Skin epidermis (tissue), 12 donors: Measurements from ENCODE around the gene TAMALIN.

Experiments used
- H3K27ac ChIP-seq, 21 experiments: fragments of 200-600 bp; sonication (generic) in 11 of 21; one replicate each; pipeline ENCODE4 v1.5.0; 2020; ENCODE audit warnings: mild to moderate bottlenecking in 3 of 21, inconsistent platforms in 2 of 21, moderate library complexity in 2 of 21
- H3K4me3 ChIP-seq, 7 experiments: fragments of 200-600 bp; sonication (generic) in 2 of 7; one replicate each; pipeline ENCODE4 v1.5.0; 2020; ENCODE audit warnings: inconsistent platforms in 2 of 7, mild to moderate bottlenecking in 2 of 7, moderate library complexity in 1 of 7

Gene TAMALIN

DNA sequence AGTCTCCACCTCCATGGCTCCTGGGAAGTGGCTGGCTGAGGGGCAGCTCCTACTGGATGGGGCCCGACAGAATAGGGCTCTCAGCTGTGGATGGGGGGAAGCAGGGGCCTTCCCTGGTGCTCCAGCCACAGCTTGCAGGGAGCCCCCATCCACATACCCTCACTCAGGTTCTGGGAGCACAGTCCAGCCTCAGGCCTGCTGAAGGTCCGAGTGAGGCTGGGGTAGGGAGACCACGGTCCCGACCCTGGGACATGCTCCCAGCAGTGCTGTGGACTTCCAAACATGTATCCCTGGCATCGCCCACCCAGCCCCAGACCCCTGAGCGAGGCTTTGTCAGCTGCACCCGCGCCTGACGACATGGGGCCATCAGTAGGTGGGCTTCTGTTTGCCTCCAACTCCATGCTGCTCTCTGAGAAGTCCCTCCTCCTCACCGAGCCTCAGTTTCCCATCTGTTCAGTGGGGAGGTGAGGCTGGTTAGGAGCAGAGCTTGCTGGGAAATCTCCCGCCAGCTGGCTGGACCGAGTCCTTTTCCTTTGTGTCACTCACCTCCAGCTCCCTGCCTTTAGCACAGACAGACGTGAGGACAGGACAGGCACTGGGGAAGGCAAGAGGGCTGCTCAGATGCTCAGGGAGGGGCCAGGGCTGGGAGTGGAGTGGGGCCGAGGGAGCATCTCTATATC is 53.9 kb downstream of the TAMALIN start:
- Histone ChIP-seq H3K27ac (peak overlapping the region in 6 of 21 experiments; percentile 4 to 49 (median 30)), H3K4me3 (no peak overlapping the region)

DNA sequence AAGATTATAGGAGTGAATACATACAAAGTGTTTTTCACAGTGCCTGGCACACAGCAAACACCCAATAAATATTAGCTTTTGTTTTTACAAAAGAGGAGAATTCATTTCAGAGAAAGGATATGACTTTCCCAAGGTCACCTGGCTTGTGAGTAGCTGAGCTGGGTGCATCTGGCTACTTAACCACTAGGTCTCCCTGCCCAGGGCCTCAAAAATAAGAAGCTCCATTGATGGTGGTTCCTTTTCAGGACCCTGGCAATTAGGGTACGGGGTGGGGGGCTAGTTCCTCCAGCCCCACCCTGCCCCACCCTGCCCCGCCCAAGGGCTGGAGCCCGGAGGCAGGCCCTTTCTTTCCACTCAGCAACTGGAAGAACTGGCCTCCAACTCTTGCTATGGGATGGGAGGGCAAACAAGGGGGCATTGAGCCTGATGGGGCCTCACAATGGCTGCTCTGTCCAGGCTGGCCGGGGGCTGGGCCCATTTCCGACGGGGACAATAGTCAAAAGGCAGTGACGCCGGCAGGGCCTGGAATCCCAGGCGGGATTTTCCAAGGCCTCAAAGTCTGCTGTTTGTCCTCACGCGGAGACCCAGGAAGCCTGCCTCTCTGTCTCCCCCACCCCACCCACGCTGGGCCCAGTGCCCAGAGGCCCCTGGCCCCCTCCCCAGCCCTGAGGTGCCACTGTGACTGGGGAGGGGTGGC is 54.9 kb downstream of the TAMALIN start:
- Histone ChIP-seq H3K4me3 (no peak overlapping the region), H3K27ac (peak overlapping the region in 6 of 21 experiments; percentile 29 to 73 (median 62))

DNA sequence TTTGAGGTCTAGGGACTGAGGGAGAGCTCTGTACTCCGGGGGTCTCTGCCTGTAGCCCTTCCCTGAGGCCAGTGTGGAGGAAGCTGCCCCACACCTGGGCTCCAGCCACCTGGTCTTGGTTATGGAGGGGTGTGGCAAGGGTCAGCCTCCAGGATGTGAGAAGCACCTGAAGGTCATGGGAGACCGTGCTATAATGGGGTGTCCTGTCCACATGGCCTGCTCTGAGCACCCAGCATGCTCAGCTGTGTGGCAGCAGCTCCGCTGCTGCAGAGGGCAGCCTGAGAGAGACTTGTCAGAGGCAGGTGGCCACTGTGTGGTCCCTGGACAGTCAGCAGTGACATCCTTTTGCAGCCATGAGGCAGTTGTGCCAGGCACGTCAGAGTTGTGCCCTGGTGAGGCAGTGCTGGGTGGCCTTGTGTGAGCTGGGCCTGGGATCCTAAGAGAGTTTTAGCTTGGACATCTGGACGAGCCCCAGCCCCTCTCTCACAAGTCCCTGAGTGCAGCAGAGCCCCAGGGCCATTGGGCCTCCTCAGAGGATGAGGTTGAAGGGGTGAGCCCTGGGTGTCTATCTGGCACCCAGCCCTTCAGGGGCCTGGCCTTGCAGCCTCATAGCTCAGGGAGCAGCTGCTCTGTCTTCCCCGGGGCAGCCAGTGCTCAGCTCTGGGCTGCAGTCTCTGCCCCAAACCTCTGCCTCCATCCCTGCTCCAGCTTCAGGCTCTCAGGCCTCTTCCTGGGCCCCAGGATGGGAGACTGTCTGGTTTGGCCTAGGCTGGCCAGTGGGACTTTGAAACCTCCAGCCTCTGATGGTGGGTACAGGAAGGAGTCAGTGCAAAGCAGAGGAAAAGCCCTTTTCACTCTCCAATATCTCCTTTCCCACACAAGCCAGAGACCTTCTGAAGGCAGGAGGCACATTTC is 55.7 kb downstream of the TAMALIN start:
- Histone ChIP-seq H3K4me3 (no peak overlapping the region), H3K27ac (peak overlapping the region in 8 of 21 experiments; percentile 29 to 73 (median 61))

DNA sequence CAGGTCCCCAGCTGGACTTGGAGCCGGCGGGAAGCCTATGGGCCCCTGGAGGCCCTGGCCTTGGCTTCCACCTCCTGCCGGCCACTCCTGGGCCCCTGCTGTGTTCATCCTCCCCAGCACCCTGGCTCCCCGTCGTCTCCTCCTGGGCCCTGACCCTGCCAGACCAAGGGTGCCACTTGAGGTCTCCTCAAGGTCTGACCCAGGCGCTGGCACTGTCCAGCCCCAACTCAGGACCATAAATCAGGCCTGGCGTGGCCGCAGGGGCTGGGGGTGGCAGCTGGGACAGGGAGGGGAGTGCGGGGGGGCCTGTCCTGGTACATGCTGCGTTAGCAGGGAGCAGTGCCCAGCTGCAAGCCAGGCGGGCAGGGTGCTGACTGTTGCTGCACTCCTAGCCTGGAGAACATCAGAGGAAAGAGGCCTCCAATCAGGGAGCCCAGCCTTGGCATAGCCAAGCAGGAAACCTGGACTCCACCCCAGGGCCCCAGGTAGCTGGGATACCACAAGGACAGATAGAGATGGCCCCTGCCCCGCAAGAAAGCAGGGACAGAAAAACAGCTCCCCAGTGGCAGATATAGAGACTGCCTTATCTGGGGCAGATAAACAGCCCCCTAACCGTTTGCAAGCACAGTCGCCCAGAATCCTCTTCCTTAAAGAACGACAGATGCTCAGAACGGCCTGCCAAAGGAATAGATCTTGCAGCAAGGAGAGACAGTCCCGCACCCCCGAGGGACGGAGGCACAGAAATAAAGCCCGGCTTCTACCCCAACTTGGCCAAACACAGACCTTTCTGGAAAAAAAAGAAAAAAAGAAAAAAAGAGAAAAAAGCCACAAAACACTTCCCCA is 56.6 kb downstream of the TAMALIN start:
- no peak overlapping the region for H3K4me3 ChIP-seq
- peak overlapping the region in 9 of 21 experiments; percentile 29 to 73 (median 59) for H3K27ac ChIP-seq

DNA sequence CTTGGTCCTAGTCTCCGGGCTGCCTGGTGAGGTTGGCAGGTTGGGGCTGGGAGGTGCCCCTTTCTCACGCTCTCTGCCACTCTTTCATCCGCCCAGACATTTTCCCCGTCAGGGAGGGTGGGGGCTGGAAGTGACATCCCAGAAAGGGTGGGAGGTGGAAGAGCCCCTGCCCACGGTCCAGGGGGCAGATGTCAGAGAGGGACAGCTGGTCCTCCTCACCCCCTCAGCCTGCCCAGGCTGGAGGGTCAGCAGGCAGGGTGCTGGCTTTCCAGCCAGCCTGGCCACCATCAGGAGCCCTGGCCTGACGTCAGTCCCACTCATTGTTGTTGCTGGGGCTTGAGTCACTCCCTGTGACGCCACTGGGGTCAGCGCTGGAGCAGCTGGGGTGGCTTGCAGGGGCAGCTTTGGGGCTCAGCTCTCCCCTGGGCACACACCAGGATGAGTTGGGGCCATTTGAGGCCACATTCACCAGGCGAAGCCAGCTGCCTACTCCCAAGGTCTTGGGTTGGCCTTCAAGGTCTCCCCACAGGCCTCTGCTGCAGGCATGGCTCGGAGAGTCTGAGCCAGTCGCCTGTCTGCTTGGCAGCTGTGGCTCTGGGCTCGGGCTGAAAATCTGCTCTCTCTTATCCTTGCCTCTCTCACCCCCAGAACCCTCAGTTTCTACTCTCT is 57.4 kb downstream of the TAMALIN start:
- Histone ChIP-seq H3K4me3 (no peak overlapping the region), H3K27ac (peak overlapping the region in 9 of 21 experiments; percentile 29 to 73 (median 56))
